Activated CD8-positive, alpha-beta T cell treated with anti-CD3 and anti-CD28 coated beads, Interleukin-2, amount 10 ng/mL, durations not matched to agents 7 days and 5 days (primary cell): ENCODE measurements around the gene RARG. TPM values are rescaled to one million over a fixed set of nuclear protein-coding genes. Genes with fewer than 3 reads are reported as not detected.
A peak's percentile ranks its signal among the peaks of the same experiment; 100 is the strongest.

Experiments
- ATAC-seq: fragments of 150-1000 bp; cut with Tn5 transposase; one replicate; pipeline ENCODE4 v1.10.0; 2021; ENCODE audit warnings: moderate library complexity
- CTCF ChIA-PET: fragments of 350-600 bp; sonication (Branson Sonifier 250); formaldehyde crosslinking; loops from one replicate; lab custom pipeline; 2021; ENCODE audit warnings: antibody characterized with exemption; lab: Charles Lee
- POLR2A ChIA-PET: fragments of 350-600 bp; sonication (Branson Sonifier 250); formaldehyde crosslinking; loops from one replicate; lab custom pipeline; 2021; ENCODE audit warnings: antibody characterized with exemption; lab: Charles Lee
- DNase-seq: peaks from one replicate; pipeline ENCODE4 v3.0.0-alpha.2; 2020
- H3K27ac Mint-ChIP-seq: one replicate; pipeline ENCODE4 v1.8.0; 2021; ENCODE audit warnings: mild to moderate bottlenecking, mixed read lengths
- H3K27me3 Mint-ChIP-seq: one replicate; pipeline ENCODE4 v1.8.0; 2021; ENCODE audit warnings: low read depth, mixed read lengths
- H3K36me3 Mint-ChIP-seq: one replicate; pipeline ENCODE4 v1.8.0; 2021; ENCODE audit warnings: low read depth, mixed read lengths
- H3K4me1 Mint-ChIP-seq: one replicate; pipeline ENCODE4 v1.8.0; 2021; ENCODE audit warnings: low read depth, mixed read lengths
- H3K4me3 Mint-ChIP-seq: one replicate; pipeline ENCODE4 v1.8.0; 2021; ENCODE audit warnings: mild to moderate bottlenecking, mixed read lengths
- H3K9me3 Mint-ChIP-seq: one replicate; pipeline ENCODE4 v1.8.0; 2022; ENCODE audit warnings: mixed read lengths; ENCODE audit not compliant: insufficient read depth
- total RNA-seq, 2 experiments: library from RNA; stranded (reverse); gene quantifications; one replicate each; pipeline ENCODE4 v1.2.3, GENCODE V29; 2021

Gene RARG
- total RNA-seq, 2 experiments from 2014 or later = 44.1 to 45.9 TPM

GRCh38 chr12:53222806-53223261, 9.2 kb downstream of the RARG start:
- Mint-ChIP-seq H3K27ac (peak overlapping the region; percentile 92), H3K9me3 (no peaks in the 10 kb centered on the region), H3K4me1 (peaks cover 67% of the 10 kb centered on the region), H3K27me3 (no peaks in the 10 kb centered on the region), H3K36me3 (peaks cover 26% of the 10 kb centered on the region), H3K4me3 (peak overlapping the region; percentile 74)
- ChIA-PET POLR2A (interaction anchor here (0.9 to 2.1 kb wide), 3 partner anchors 12 to 30 kb away, joined by 3 to 11 read pairs (median 5); no protein-coding TSS in a partner anchor), CTCF (interaction anchor here (0.9 to 2.2 kb wide), 6 partner anchors 8 to 99 kb away, joined by 3 to 14 read pairs (median 6); partner anchors contain the start of gene AAAS)
- ATAC-seq = no peak
- DNase-seq = no peak

- Mint-ChIP-seq H3K27me3 (no peaks in the 10 kb centered on the region), H3K9me3 (no peaks in the 10 kb centered on the region), H3K4me3 (peak overlapping the region; percentile 74), H3K4me1 (peaks cover 70% of the 10 kb centered on the region), H3K36me3 (peaks cover 28% of the 10 kb centered on the region), H3K27ac (peak overlapping the region; percentile 92)
- no peak for DNase-seq
- ChIA-PET CTCF (interaction anchor here (1.7 to 15.1 kb wide), 4 partner anchors 9 to 99 kb away, joined by 6 to 401 read pairs (median 10); partner anchors contain the start of genes AAAS and ESPL1), POLR2A (interaction anchor here (2.1 to 9.6 kb wide), 2 partner anchors 12 to 46 kb away, joined by 11 to 88 read pairs; partner anchors contain the start of gene ESPL1)
- ATAC-seq = no peak
Observed at GRCh38 chr12:53222170-53222721, 9.8 kb downstream of the RARG start.

- Mint-ChIP-seq H3K27me3 (no peaks in the 10 kb centered on the region), H3K36me3 (peaks cover 30% of the 10 kb centered on the region), H3K9me3 (no peaks in the 10 kb centered on the region), H3K27ac (peak overlapping the region; percentile 92), H3K4me3 (peak overlapping the region; percentile 97), H3K4me1 (peaks cover 74% of the 10 kb centered on the region)
- CTCF ChIA-PET = interaction anchor here (1.0 to 15.1 kb wide), 6 partner anchors 10 to 48 kb away, joined by 4 to 401 read pairs (median 14); partner anchors contain the start of genes ESPL1 and ITGB7
- DNase-seq (peak; percentile 62), ATAC-seq (peak; percentile 28)
- POLR2A ChIA-PET = interaction anchor here (1.0 to 9.6 kb wide), 6 partner anchors 8 to 100 kb away, joined by 3 to 88 read pairs (median 9); partner anchors contain the start of genes AAAS, ESPL1 and ITGB7
Observed at GRCh38 chr12:53221203-53222080, 10.6 kb downstream of the RARG start.

- H3K36me3 Mint-ChIP-seq = peaks cover 37% of the 10 kb centered on the region
Observed at GRCh38 chr12:53220694-53221202, 11.3 kb downstream of the RARG start.

GRCh38 chr12:53219956-53220693, 11.9 kb downstream of the RARG start:
- Mint-ChIP-seq H3K4me1 (peaks cover 78% of the 10 kb centered on the region), H3K27me3 (no peaks in the 10 kb centered on the region), H3K9me3 (no peaks in the 10 kb centered on the region), H3K36me3 (peaks cover 39% of the 10 kb centered on the region), H3K4me3 (peak overlapping the region; percentile 97), H3K27ac (peak overlapping the region; percentile 95)
- ChIA-PET CTCF (interaction anchor here (0.7 to 15.1 kb wide), 14 partner anchors 8 to 154 kb away, joined by 3 to 401 read pairs (median 6); partner anchors contain the start of genes AAAS, CSAD, ESPL1 and ITGB7), POLR2A (interaction anchor here (0.8 to 9.6 kb wide), 16 partner anchors 10 to 160 kb away, joined by 3 to 88 read pairs (median 5); partner anchors contain the start of genes AAAS, CSAD, ESPL1 and ITGB7)
- DNase-seq (peak; percentile 92), ATAC-seq (peak; percentile 52)

More at GRCh38 chr12:53220694-53221202, 11.3 kb downstream of the RARG start:
- ATAC-seq (peak; percentile 68), DNase-seq (peak; percentile 91)
- peak overlapping the region; percentile 90 for H3K27ac Mint-ChIP-seq
- ChIA-PET POLR2A (interaction anchor here (0.8 to 9.6 kb wide), 12 partner anchors 9 to 122 kb away, joined by 3 to 88 read pairs (median 6); partner anchors contain the start of genes AAAS, CSAD, ESPL1 and ITGB7), CTCF (interaction anchor here (0.7 to 15.1 kb wide), 12 partner anchors 9 to 100 kb away, joined by 4 to 401 read pairs (median 8); partner anchors contain the start of genes AAAS, ESPL1 and ITGB7)
- no peaks in the 10 kb centered on the region for H3K27me3 Mint-ChIP-seq
- H3K4me1 Mint-ChIP-seq = peaks cover 78% of the 10 kb centered on the region
- peak overlapping the region; percentile 97 for H3K4me3 Mint-ChIP-seq
- H3K9me3 Mint-ChIP-seq = no peaks in the 10 kb centered on the region

GRCh38 chr12:53219292-53219955, 12.6 kb downstream of the RARG start:
- Mint-ChIP-seq H3K4me1 (peaks cover 78% of the 10 kb centered on the region), H3K36me3 (peaks cover 43% of the 10 kb centered on the region)
- CTCF ChIA-PET = interaction anchor here (1.0 to 15.1 kb wide), 14 partner anchors 8 to 154 kb away, joined by 3 to 401 read pairs (median 6); partner anchors contain the start of genes AAAS, CSAD, ESPL1 and ITGB7

GRCh38 chr12:53218551-53219291, 13.3 kb downstream of the RARG start:
- CTCF ChIA-PET = interaction anchor here (0.9 to 15.1 kb wide), 10 partner anchors 10 to 126 kb away, joined by 3 to 401 read pairs (median 14); partner anchors contain the start of genes AAAS, ESPL1 and ITGB7
- POLR2A ChIA-PET = interaction anchor here (1.0 to 9.6 kb wide), 6 partner anchors 10 to 105 kb away, joined by 3 to 88 read pairs (median 6); partner anchors contain the start of genes ESPL1, ITGB7 and ZNF740
- DNase-seq = no peak
- Mint-ChIP-seq H3K27me3 (no peaks in the 10 kb centered on the region), H3K4me3 (peak overlapping the region; percentile 97), H3K4me1 (peaks cover 78% of the 10 kb centered on the region), H3K9me3 (no peaks in the 10 kb centered on the region), H3K36me3 (peaks cover 50% of the 10 kb centered on the region), H3K27ac (peak overlapping the region; percentile 95)
- no peak for ATAC-seq

More at GRCh38 chr12:53219292-53219955, 12.6 kb downstream of the RARG start:
- Mint-ChIP-seq H3K9me3 (no peaks in the 10 kb centered on the region), H3K27me3 (no peaks in the 10 kb centered on the region), H3K27ac (peak overlapping the region; percentile 95), H3K4me3 (peak overlapping the region; percentile 97)
- POLR2A ChIA-PET = interaction anchor here (0.6 to 9.6 kb wide), 14 partner anchors 11 to 160 kb away, joined by 3 to 88 read pairs (median 5); partner anchors contain the start of genes CSAD, ESPL1, ITGB7 and PFDN5
- ATAC-seq (peak; percentile 22), DNase-seq (peak; percentile 72)

GRCh38 chr12:53217931-53218307, 14.1 kb downstream of the RARG start:
- DNase-seq (no peak), ATAC-seq (no peak)
- Mint-ChIP-seq H3K9me3 (no peaks in the 10 kb centered on the region), H3K27ac (peak overlapping the region; percentile 90), H3K27me3 (no peaks in the 10 kb centered on the region), H3K36me3 (peaks cover 58% of the 10 kb centered on the region), H3K4me3 (peak overlapping the region; percentile 97), H3K4me1 (peaks cover 79% of the 10 kb centered on the region)
- ChIA-PET CTCF (interaction anchor here (0.9 to 15.1 kb wide), 5 partner anchors 9 to 103 kb away, joined by 3 to 401 read pairs (median 22); partner anchors contain the start of genes AAAS, ESPL1 and ITGB7), POLR2A (interaction anchor here (0.8 to 9.6 kb wide), 6 partner anchors 9 to 50 kb away, joined by 3 to 88 read pairs (median 4); partner anchors contain the start of genes ESPL1, ITGB7 and ZNF740)
